Mesendoderm (in vitro differentiated cells): Measurements from ENCODE around the gene SAYSD1.

Experiments
- DNase-seq: peaks from one replicate; pipeline ENCODE4 v3.0.0; 2013
- H2AK5ac ChIP-seq: 2 replicates; pipeline ENCODE4 v1.6.1; 2013; ENCODE audit warnings: low read length, inconsistent platforms
- H2BK120ac ChIP-seq: 2 replicates; pipeline ENCODE4 v1.6.1; 2013; ENCODE audit warnings: low read depth, mild to moderate bottlenecking, low read length, moderate library complexity, mixed read lengths
- H2BK15ac ChIP-seq: replicated peaks from 2 replicates; pipeline ENCODE4 v1.6.1; 2013; ENCODE audit warnings: low read depth, mild to moderate bottlenecking, moderate library complexity
- H2BK5ac ChIP-seq: 2 replicates; pipeline ENCODE4 v1.6.1; 2013; ENCODE audit warnings: low read length, inconsistent platforms
- H3K18ac ChIP-seq: 2 replicates; pipeline ENCODE4 v1.6.1; 2013; ENCODE audit warnings: mild to moderate bottlenecking, low read length, mixed read lengths
- H3K23ac ChIP-seq: one replicate; pipeline ENCODE4 v1.6.1; 2013; ENCODE audit warnings: low read length
- H3K27ac ChIP-seq: 2 replicates; pipeline ENCODE4 v1.5.1; 2013; ENCODE audit warnings: low read depth, mild to moderate bottlenecking, inconsistent platforms, low read length, moderate library complexity
- H3K27me3 ChIP-seq: 2 replicates; pipeline ENCODE4 v1.6.1; 2013; ENCODE audit warnings: low read length, control low read depth, mild to moderate bottlenecking, inconsistent platforms; ENCODE audit not compliant: insufficient read depth, poor library complexity
- H3K36me3 ChIP-seq: 2 replicates; pipeline ENCODE4 v1.6.1; 2013; ENCODE audit warnings: low read length, inconsistent platforms; ENCODE audit not compliant: control insufficient read depth, insufficient read depth
- H3K4ac ChIP-seq: one replicate; pipeline ENCODE4 v1.6.1; 2013; ENCODE audit warnings: low read depth, mild to moderate bottlenecking, low read length, moderate library complexity
- H3K4me1 ChIP-seq: 2 replicates; pipeline ENCODE4 v1.6.1; 2013; ENCODE audit warnings: low read depth, low read length, inconsistent platforms; ENCODE audit not compliant: control insufficient read depth
- H3K4me2 ChIP-seq: 2 replicates; pipeline ENCODE4 v1.6.1; 2013; ENCODE audit warnings: low read length
- H3K4me3 ChIP-seq: 2 replicates; pipeline ENCODE4 v1.5.1; 2013; ENCODE audit warnings: mild to moderate bottlenecking, low read length
- H3K56ac ChIP-seq: one replicate; pipeline ENCODE4 v1.6.1; 2013; ENCODE audit warnings: low read length
- H3K79me1 ChIP-seq: 2 replicates; pipeline ENCODE4 v1.6.1; 2013; ENCODE audit warnings: low read length, inconsistent platforms
- H3K79me2 ChIP-seq: 2 replicates; pipeline ENCODE4 v1.6.1; 2013; ENCODE audit warnings: mild to moderate bottlenecking, low read length; ENCODE audit not compliant: control insufficient read depth, insufficient read depth
- H3K9ac ChIP-seq: 2 replicates; pipeline ENCODE4 v1.6.1; 2013; ENCODE audit warnings: low read length, inconsistent platforms
- H4K5ac ChIP-seq: one replicate; pipeline ENCODE4 v1.6.1; 2013; ENCODE audit warnings: low read length
- H4K8ac ChIP-seq: one replicate; pipeline ENCODE4 v1.6.1; 2013; ENCODE audit warnings: low read depth, mild to moderate bottlenecking, control low read depth, low read length, moderate library complexity
- WGBS: extraction: QIAGEN DNeasy Blood & Tissue Kit; methylation state at CpG from one replicate; pipeline ENCODE4 v1.1.7; 2013; ENCODE audit warnings: low lambda C conversion rate, missing lambda C conversion rate; ENCODE audit not compliant: insufficient coverage; ENCODE audit errors: extremely low coverage; 5-methylcytosine and 5-hydroxymethylcytosine counted together

The SAYSD1 gene

GRCh38 chr6:39061182-39061581, 53.8 kb downstream of the SAYSD1 start:
- Histone ChIP-seq H3K23ac (no peak overlapping the region), H3K27ac (no peak overlapping the region), H3K36me3 (no peaks in the 10 kb centered on the region), H3K27me3 (no peaks in the 10 kb centered on the region), H3K56ac (no peak overlapping the region), H3K79me2 (no peaks in the 10 kb centered on the region), H3K4me1 (no peaks in the 10 kb centered on the region), H2AK5ac (no peak overlapping the region), H3K79me1 (no peaks in the 10 kb centered on the region), H4K5ac (no peak overlapping the region), H3K4ac (no peak overlapping the region), H2BK120ac (no peak overlapping the region), H3K4me2 (no peak overlapping the region), H3K4me3 (no peak overlapping the region), H2BK5ac (no peak overlapping the region), H2BK15ac (no peak overlapping the region), H3K9ac (no peak overlapping the region), H3K18ac (no peak overlapping the region), H4K8ac (no peak overlapping the region)
- no peak for DNase-seq
- no CpG with 5 or more reads among the region's 6 CpGs for WGBS

- DNase-seq, result no peak
Measured at GRCh38 chr6:39060467-39061160, 54.4 kb downstream of the SAYSD1 start.

DNA sequence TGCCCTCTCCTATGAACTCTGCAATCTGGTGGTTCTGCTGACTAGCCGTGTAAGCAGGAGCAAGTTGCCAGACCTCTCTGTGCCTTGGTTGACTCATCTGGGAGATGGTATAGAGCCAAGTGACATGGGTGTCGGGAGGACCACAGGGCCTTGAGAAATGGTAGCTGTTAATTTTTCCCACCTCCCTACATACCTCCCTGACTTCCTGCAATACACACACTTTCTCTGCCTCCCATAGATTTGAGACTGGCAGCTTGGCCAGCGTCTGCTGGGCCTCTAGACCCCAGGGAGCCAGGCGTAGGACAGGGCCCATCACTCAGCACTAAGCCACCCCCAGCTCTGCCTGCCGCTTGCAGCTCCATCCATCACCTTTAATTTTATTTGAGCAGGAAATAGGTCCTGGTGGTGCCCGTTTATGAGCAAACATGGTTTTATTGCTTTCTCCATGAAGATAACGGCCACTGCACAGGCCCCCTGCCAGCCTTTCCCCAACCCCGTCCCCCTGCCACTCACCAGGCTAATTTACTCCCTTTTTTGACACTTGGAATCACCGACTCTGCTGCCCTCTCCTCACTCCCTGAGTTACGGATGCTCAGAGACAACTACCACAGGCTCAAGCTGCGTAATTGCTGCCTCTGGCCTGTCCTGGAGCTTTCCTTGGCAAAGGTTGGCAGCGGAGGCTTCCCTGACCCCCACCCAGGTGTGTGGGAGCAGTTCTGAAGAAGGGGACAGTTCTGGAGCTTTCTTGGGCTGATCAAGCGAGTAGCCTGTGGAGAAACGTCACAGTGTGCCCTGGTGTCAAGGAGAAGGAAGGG, 55.3 kb downstream of the SAYSD1 start:
- no peaks in the 10 kb centered on the region for H3K4me1 ChIP-seq
- no peak overlapping the region for H3K4ac ChIP-seq
- no peak overlapping the region for H3K27ac ChIP-seq
- H3K23ac ChIP-seq, result no peak overlapping the region
- no peak overlapping the region for H4K8ac ChIP-seq
- H3K36me3 ChIP-seq, result no peaks in the 10 kb centered on the region
- no peak overlapping the region for H2BK120ac ChIP-seq
- no peaks in the 10 kb centered on the region for H3K27me3 ChIP-seq
- no peak overlapping the region for H2BK5ac ChIP-seq
- no peak for DNase-seq
- no peak overlapping the region for H3K18ac ChIP-seq
- H3K79me1 ChIP-seq, result no peaks in the 10 kb centered on the region
- H3K56ac ChIP-seq, result no peak overlapping the region
- no peak overlapping the region for H2AK5ac ChIP-seq
- H4K5ac ChIP-seq, result no peak overlapping the region
- no peak overlapping the region for H3K4me3 ChIP-seq
- no CpG with 5 or more reads among the region's 14 CpGs for WGBS
- H3K79me2 ChIP-seq, result no peaks in the 10 kb centered on the region
- no peak overlapping the region for H3K9ac ChIP-seq
- no peak overlapping the region for H2BK15ac ChIP-seq
- no peak overlapping the region for H3K4me2 ChIP-seq

More at GRCh38 chr6:39060467-39061160, 54.4 kb downstream of the SAYSD1 start:
- Histone ChIP-seq H2BK120ac (no peak overlapping the region), H3K56ac (no peak overlapping the region), H4K5ac (no peak overlapping the region), H3K9ac (no peak overlapping the region), H4K8ac (no peak overlapping the region), H3K27me3 (no peaks in the 10 kb centered on the region), H3K27ac (no peak overlapping the region), H3K4ac (no peak overlapping the region), H3K79me2 (no peaks in the 10 kb centered on the region), H2BK15ac (no peak overlapping the region), H3K36me3 (no peaks in the 10 kb centered on the region), H3K18ac (no peak overlapping the region), H3K4me2 (no peak overlapping the region), H3K79me1 (no peaks in the 10 kb centered on the region), H3K23ac (no peak overlapping the region), H2BK5ac (no peak overlapping the region), H2AK5ac (no peak overlapping the region), H3K4me3 (no peak overlapping the region), H3K4me1 (no peaks in the 10 kb centered on the region)
- WGBS, result no CpG with 5 or more reads among the region's 7 CpGs

DNA sequence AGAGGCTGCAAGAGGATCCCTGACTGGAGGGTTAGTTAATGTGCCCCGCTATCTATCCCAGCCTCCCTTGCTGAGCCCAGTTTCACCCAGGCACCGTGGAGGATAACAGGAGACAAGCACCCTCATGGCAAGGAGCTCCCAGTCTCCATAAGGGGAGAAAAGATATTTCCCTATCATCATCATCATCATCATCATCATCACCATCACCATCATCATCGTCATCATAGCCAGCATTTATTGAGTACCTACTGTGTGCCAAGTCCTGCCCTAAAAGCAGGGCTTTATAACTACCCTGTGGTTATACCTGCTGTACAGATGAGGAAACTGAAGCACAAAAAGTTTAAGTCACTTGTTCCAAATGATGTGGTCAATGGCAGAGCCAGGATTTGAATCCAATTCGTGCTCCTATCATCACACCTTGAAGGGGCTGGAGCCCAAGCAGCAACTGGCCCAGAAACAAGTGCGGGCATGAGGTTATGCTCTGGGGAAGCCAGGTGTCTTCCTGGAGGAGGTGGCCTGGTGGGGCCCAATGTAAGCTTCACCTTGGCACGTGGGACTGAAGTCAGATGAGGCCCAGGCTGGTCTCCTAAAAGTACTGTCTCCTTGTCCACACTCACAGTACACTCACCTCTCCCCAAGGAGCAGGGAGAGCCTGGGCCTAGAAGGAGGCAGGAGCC, 56.4 kb downstream of the SAYSD1 start:
- Histone ChIP-seq H3K36me3 (no peaks in the 10 kb centered on the region), H2AK5ac (no peak overlapping the region), H3K4me3 (no peak overlapping the region), H3K79me1 (no peaks in the 10 kb centered on the region), H3K4ac (no peak overlapping the region), H3K18ac (no peak overlapping the region), H3K56ac (no peak overlapping the region), H3K27ac (no peak overlapping the region), H4K8ac (no peak overlapping the region), H3K4me2 (no peak overlapping the region), H3K23ac (no peak overlapping the region), H2BK15ac (no peak overlapping the region), H2BK5ac (no peak overlapping the region), H4K5ac (no peak overlapping the region), H2BK120ac (no peak overlapping the region), H3K27me3 (no peaks in the 10 kb centered on the region), H3K79me2 (no peaks in the 10 kb centered on the region), H3K4me1 (no peaks in the 10 kb centered on the region), H3K9ac (no peak overlapping the region)
- DNase-seq, result no peak
- WGBS, result no CpG with 5 or more reads among the region's 6 CpGs

DNA sequence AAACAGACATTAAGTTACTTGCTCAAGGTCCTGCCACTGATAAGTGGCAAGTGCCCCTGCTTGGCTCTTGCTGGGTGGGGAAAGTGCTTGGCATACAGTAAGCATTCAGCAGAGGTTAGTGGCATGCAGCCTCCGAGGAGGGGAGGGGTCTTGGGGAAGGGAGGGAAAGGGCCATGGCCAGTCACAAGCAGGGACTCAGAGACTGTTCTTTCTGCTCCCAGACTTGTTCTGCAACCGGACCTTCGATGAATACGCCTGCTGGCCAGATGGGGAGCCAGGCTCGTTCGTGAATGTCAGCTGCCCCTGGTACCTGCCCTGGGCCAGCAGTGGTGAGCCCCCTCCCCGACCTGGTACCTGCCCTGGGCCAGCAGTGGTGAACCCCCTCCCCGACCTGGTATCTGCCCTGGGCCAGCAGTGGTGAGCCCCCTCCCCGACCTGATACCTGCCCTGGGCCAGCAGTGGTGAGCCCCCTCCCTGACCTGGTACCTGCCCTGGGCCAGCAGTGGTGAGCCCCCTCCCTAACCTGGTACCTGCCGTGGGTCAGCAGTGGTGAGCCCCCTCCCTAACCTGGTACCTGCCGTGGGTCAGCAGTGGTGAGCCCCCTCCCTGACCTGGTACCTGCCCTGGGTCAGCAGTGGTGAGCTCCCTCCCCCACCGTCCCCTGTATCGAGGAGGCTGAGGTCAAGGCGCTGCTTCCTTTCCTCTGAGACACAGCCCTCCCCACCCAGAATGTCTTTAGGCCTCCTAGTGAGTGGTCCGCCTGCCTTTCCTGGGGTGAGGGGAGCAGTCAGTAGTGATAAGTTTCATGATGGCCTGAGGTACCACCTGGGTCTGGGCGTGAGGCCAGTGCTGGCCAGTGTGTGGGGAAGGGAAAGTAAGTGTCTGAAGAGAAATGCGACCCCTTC, 57.5 kb downstream of the SAYSD1 start:
- no peaks in the 10 kb centered on the region for H3K36me3 ChIP-seq
- H2BK15ac ChIP-seq, result no peak overlapping the region
- no peak overlapping the region for H3K9ac ChIP-seq
- no peaks in the 10 kb centered on the region for H3K27me3 ChIP-seq
- no peak overlapping the region for H2BK5ac ChIP-seq
- no peak overlapping the region for H3K4me2 ChIP-seq
- H3K27ac ChIP-seq, result no peak overlapping the region
- no peak overlapping the region for H2AK5ac ChIP-seq
- WGBS, result no CpG with 5 or more reads among the region's 17 CpGs
- no peak overlapping the region for H4K8ac ChIP-seq
- DNase-seq, result no peak
- H3K18ac ChIP-seq, result no peak overlapping the region
- no peak overlapping the region for H3K56ac ChIP-seq
- H3K4me1 ChIP-seq, result no peaks in the 10 kb centered on the region
- H3K79me2 ChIP-seq, result no peaks in the 10 kb centered on the region
- H2BK120ac ChIP-seq, result no peak overlapping the region
- H3K79me1 ChIP-seq, result no peaks in the 10 kb centered on the region
- H3K4me3 ChIP-seq, result no peak overlapping the region
- no peak overlapping the region for H3K23ac ChIP-seq
- H3K4ac ChIP-seq, result no peak overlapping the region
- no peak overlapping the region for H4K5ac ChIP-seq
